Articular chondrocyte of knee joint (primary cell): ENCODE data around the gene FCRL4. TPM values are rescaled to one million over a fixed set of nuclear protein-coding genes. Genes with fewer than 3 reads are reported as not detected.

ENCODE experiments used
- total RNA-seq: library from RNA; depleted of rRNA; stranded (reverse); fragments of >200 nt; gene quantifications from 2 replicates; pipeline ENCODE4 v1.2.3, GENCODE V29; 2012

FCRL4 gene
- not detected in 2 replicates for total RNA-seq

GRCh38 chr1:157597959-157598667 lies at the start of gene FCRL4:
Gene FCRL4, minus strand, starts transcription at chr1:157598085. Its CDS starts 141 bp downstream, at chr1:157597944.

GRCh38 chr1:157551694-157552693 lies 45.9 kb downstream of the FCRL4 start, which contains the start of gene FCRL5:
Gene FCRL5, minus strand, starts transcription at chr1:157552515. Its CDS starts 153 bp downstream, at chr1:157552362.

Other genes starting within 250 kb of the FCRL4 start
- not detected in 2 replicates for gene FCRL5, start 45.6 kb downstream of the FCRL4 start, total RNA-seq
- not detected in 2 replicates for gene FCRL3, start 102.7 kb upstream of the FCRL4 start, total RNA-seq
- gene FCRL2, start 179.0 kb upstream of the FCRL4 start, total RNA-seq: not detected in 2 replicates
- gene FCRL1, start 222.0 kb upstream of the FCRL4 start, total RNA-seq: not detected in 2 replicates
- not detected in 2 replicates for gene CD5L, start 243.7 kb upstream of the FCRL4 start, total RNA-seq